A673 (cell line): Measurements from ENCODE around the gene POLR3A. TPM values are rescaled to one million over a fixed set of nuclear protein-coding genes. Genes with fewer than 3 reads are reported as not detected.

Source experiments
- BruUV-seq: library from RNA; stranded (reverse); fragments of 400-500 nt; replicated peaks from 2 replicates; lab custom pipeline; 2021; lab: Mats Ljungman, UMichigan
- CTCF ChIA-PET: fragments of 300-600 bp; sonication (Branson Sonifier 250); formaldehyde crosslinking; loops from one replicate; lab custom pipeline; 2022; ENCODE audit warnings: antibody characterized with exemption; lab: Charles Lee
- POLR2A ChIA-PET: fragments of 300-600 bp; sonication (Branson Sonifier 250); formaldehyde crosslinking; loops from one replicate; lab custom pipeline; 2022; ENCODE audit warnings: antibody characterized with exemption; ENCODE audit not compliant: low non-redundant PET; lab: Charles Lee
- DNase-seq: peaks from one replicate; pipeline ENCODE4 v3.0.0-alpha.2; 2015; ENCODE audit warnings: low spot score
- H3K27ac ChIP-seq: fragments of 200-600 bp; sonication (generic); 2 replicates; pipeline ENCODE4 v1.5.1; 2016; ENCODE audit warnings: mixed run types, low read depth, mild to moderate bottlenecking, mixed read lengths, antibody characterized with exemption, low read length; ENCODE audit not compliant: poor library complexity, severe bottlenecking
- H3K27me3 ChIP-seq: fragments of 200-600 bp; sonication (generic); replicated peaks from 2 replicates; pipeline ENCODE4 v1.6.1; 2017; ENCODE audit warnings: mixed run types, low read depth, mild to moderate bottlenecking, mixed read lengths, antibody characterized with exemption, low read length; ENCODE audit not compliant: insufficient read depth, poor library complexity
- H3K36me3 ChIP-seq: fragments of 200-600 bp; sonication (generic); 2 replicates; pipeline ENCODE4 v1.6.1; 2016; ENCODE audit warnings: mixed run types, mild to moderate bottlenecking, mixed read lengths, antibody characterized with exemption, low read length; ENCODE audit not compliant: insufficient read depth, poor library complexity, severe bottlenecking
- H3K4me1 ChIP-seq: fragments of 200-600 bp; sonication (generic); 2 replicates; pipeline ENCODE4 v1.6.1; 2017; ENCODE audit warnings: mixed run types, mild to moderate bottlenecking, mixed read lengths, antibody characterized with exemption, low read length; ENCODE audit not compliant: insufficient read depth, poor library complexity, severe bottlenecking
- H3K4me3 ChIP-seq: fragments of 200-600 bp; sonication (generic); 2 replicates; pipeline ENCODE4 v1.5.1; 2016; ENCODE audit warnings: low read depth, mixed run types, mild to moderate bottlenecking, mixed read lengths, low read length; ENCODE audit not compliant: poor library complexity, severe bottlenecking
- H3K9me3 ChIP-seq: fragments of 200-600 bp; sonication (generic); 2 replicates; pipeline ENCODE4 v1.6.1; 2016; ENCODE audit warnings: mixed run types, low read depth, mild to moderate bottlenecking, mixed read lengths, antibody characterized with exemption, low read length; ENCODE audit not compliant: poor library complexity, severe bottlenecking
- EZH2 ChIP-seq: fragments of 200-600 bp; sonication (generic); IDR thresholded peaks from 2 replicates; pipeline ENCODE4 v1.6.1; 2017; ENCODE audit warnings: borderline replicate concordance, low read depth, mild to moderate bottlenecking, mixed read lengths, antibody characterized with exemption, low read length; ENCODE audit not compliant: poor library complexity, severe bottlenecking
- intact Hi-C: fragments of 100-400 bp; cut with micrococcal nuclease; formaldehyde crosslinking; loops from one replicate; pipeline ENCODE4 v1.10.0; 2022; ENCODE audit not compliant: unreplicated experiment
- total RNA-seq: library from RNA; stranded (reverse); gene quantifications from 2 replicates; pipeline ENCODE4 v1.2.3, GENCODE V29; 2021
- TF ChIP-seq, protein P1 (sequence below): fragments of 300-800, 200-600 bp; sonication (generic); conservative IDR thresholded peaks from 2 replicates; pipeline ENCODE4 v1.5.1; 2017; ENCODE audit warnings: low read depth, mild to moderate bottlenecking, antibody characterized with exemption, low read length, moderate library complexity, mixed read lengths

POLR3A gene
- total RNA-seq, 1 experiment from 2014 or later, result 27.8 TPM

DNA sequence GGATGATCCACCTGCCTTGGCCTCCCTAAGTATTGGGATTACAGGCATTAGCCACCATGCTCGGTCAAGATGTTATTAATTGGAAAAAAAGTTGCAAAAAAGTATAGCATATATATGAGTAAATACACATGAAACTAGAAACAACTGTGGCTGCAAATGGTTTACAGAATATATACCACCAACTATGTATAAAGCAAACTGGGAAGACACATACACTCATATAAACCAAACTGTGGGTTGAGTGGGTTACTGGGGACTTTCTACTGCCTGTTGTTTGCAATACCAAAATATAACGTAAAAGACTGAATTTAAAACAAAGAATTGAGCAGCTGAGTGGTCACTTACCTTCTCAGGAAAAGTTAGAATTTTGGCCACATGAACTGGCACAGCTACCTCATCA lies 8.1 kb downstream of the POLR3A start:
- TF ChIP-seq, protein P1, sequence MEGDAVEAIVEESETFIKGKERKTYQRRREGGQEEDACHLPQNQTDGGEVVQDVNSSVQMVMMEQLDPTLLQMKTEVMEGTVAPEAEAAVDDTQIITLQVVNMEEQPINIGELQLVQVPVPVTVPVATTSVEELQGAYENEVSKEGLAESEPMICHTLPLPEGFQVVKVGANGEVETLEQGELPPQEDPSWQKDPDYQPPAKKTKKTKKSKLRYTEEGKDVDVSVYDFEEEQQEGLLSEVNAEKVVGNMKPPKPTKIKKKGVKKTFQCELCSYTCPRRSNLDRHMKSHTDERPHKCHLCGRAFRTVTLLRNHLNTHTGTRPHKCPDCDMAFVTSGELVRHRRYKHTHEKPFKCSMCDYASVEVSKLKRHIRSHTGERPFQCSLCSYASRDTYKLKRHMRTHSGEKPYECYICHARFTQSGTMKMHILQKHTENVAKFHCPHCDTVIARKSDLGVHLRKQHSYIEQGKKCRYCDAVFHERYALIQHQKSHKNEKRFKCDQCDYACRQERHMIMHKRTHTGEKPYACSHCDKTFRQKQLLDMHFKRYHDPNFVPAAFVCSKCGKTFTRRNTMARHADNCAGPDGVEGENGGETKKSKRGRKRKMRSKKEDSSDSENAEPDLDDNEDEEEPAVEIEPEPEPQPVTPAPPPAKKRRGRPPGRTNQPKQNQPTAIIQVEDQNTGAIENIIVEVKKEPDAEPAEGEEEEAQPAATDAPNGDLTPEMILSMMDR, result no peak
- TF ChIP-seq EZH2, result no peak
- Histone ChIP-seq H3K9me3 (no peaks in the 10 kb centered on the region), H3K27ac (no peak overlapping the region), H3K4me1 (no peaks in the 10 kb centered on the region), H3K36me3 (peaks cover 99% of the 10 kb centered on the region), H3K27me3 (no peaks in the 10 kb centered on the region), H3K4me3 (no peak overlapping the region)
- ChIA-PET POLR2A (no interaction called here), CTCF (no interaction called here)
- intact Hi-C loops, result no loop called here
- DNase-seq, result no peak
- BruUV-seq, result no TSS peak

DNA sequence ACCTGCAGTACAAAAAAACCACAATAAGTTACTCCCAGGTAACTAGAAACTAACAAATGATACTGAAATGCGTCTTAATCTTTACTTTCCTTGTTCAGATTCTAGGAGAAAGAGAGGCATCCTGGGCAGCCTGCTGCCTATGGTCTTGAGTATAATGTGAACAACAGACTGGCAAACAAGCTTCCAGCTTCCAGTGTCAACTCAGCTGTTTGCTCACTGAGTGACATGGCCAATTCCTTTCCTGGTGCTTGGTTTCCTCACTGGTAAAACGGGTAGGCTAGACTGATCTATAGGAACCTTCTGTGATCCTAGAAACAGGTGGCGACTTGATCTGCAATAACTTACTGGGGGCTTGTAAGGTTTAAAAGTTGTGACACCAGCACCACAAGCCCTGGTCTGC lies 10.1 kb downstream of the POLR3A start:
- DNase-seq, result no peak
- Histone ChIP-seq H3K9me3 (no peaks in the 10 kb centered on the region), H3K27ac (no peak overlapping the region), H3K36me3 (peaks cover 99% of the 10 kb centered on the region), H3K27me3 (no peaks in the 10 kb centered on the region), H3K4me1 (no peaks in the 10 kb centered on the region), H3K4me3 (no peak overlapping the region)
- no TSS peak for BruUV-seq
- POLR2A ChIA-PET, result no interaction called here
- CTCF ChIA-PET, result no interaction called here
- intact Hi-C loops, result no loop called here
- TF ChIP-seq, protein P1, result no peak
- no peak for TF ChIP-seq EZH2

DNA sequence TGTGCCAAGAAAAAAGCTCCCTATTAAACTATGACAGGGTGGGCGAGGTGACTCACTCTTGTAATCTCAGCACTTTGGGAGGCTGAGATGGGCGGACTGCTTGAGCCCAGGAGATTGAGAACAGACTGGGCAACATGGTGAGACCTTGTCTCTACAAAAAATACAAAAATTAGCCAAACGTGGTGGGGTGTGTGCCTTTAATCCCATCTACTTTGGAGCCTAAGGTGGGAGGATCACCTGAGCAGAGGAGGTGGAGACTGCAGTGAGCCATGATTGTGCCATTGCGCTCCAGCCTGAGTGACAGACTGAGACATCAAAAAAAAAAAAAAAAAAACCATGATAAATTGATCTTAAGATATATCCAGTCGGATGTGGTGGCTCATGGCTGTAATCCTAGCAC lies 11.5 kb downstream of the POLR3A start:
- no peak overlapping the region for H3K4me3 ChIP-seq
- ChIA-PET CTCF (no interaction called here), POLR2A (no interaction called here)
- peaks cover 96% of the 10 kb centered on the region for H3K36me3 ChIP-seq
- intact Hi-C loops, result no loop called here
- no peaks in the 10 kb centered on the region for H3K4me1 ChIP-seq
- H3K9me3 ChIP-seq, result no peaks in the 10 kb centered on the region
- DNase-seq, result no peak
- no peaks in the 10 kb centered on the region for H3K27me3 ChIP-seq
- no peak overlapping the region for H3K27ac ChIP-seq
- no TSS peak for BruUV-seq
- TF ChIP-seq, protein P1, result no peak
- no peak for TF ChIP-seq EZH2
